Suprapubic skin (tissue), 4 donors: ENCODE measurements around the gene NAIF1. TPM values are rescaled to one million over a fixed set of nuclear protein-coding genes. Genes with fewer than 3 reads are reported as not detected.
"Not testable (repeated sequence)": the region's sequence is repeated elsewhere in the genome, so short reads cannot be mapped to it uniquely, and the experiment has no call there.

Source experiments
- DNase-seq, 2 donors: peaks; one replicate each; pipeline ENCODE4 v3.0.0-alpha.2; 2019; ENCODE audit warnings: low spot score in 2 of 2
- H3K27ac ChIP-seq: fragments of 200-600 bp; sonication (generic); one replicate; pipeline ENCODE4 v1.5.1; 2019
- H3K27me3 ChIP-seq: fragments of 200-600 bp; sonication (generic); one replicate; pipeline ENCODE4 v1.5.1; 2019
- H3K36me3 ChIP-seq: fragments of 200-600 bp; sonication (generic); one replicate; pipeline ENCODE4 v1.5.1; 2019
- H3K4me1 ChIP-seq: fragments of 200-600 bp; sonication (generic); one replicate; pipeline ENCODE4 v1.5.1; 2019
- H3K4me3 ChIP-seq: fragments of 200-600 bp; sonication (generic); one replicate; pipeline ENCODE4 v1.5.1; 2019; ENCODE audit warnings: mild to moderate bottlenecking
- H3K9me3 ChIP-seq: fragments of 200-600 bp; sonication (generic); one replicate; pipeline ENCODE4 v1.5.1; 2019
- CTCF ChIP-seq, 2 donors: fragments of 200-600 bp in 1 of 2; fragments of 450-650 bp in 1 of 2; sonication (generic) in 1 of 2; IDR thresholded peaks; one replicate each; pipeline ENCODE4 v1.5.1; 2016 to 2019; ENCODE audit warnings: antibody characterized with exemption in 2 of 2, mild to moderate bottlenecking in 1 of 2, moderate library complexity in 1 of 2
- EP300 ChIP-seq: sonication (generic); formaldehyde crosslinking; IDR thresholded peaks from one replicate; pipeline ENCODE4 v1.6.1; 2017; ENCODE audit warnings: antibody characterized with exemption
- POLR2A ChIP-seq, 2 donors: fragments of 450-650 bp; IDR thresholded peaks; one replicate each; pipeline ENCODE4 v1.6.1; 2017; ENCODE audit warnings: antibody characterized with exemption in 2 of 2, mild to moderate bottlenecking in 2 of 2, moderate library complexity in 2 of 2
- POLR2AphosphoS5 ChIP-seq, 3 donors: sonication (generic); formaldehyde crosslinking; IDR thresholded peaks; one replicate each; pipeline ENCODE4 v1.6.1; 2017; ENCODE audit warnings: antibody characterized with exemption in 3 of 3
- WGBS: methylation state at CpG from one replicate; pipeline ENCODE4 v1.1.5; 2018; 5-methylcytosine and 5-hydroxymethylcytosine counted together
- total RNA-seq, 4 donors: library from RNA; depleted of rRNA; stranded (reverse); fragments of >200 nt; gene quantifications; one replicate each; pipeline ENCODE4 v1.1.0, GENCODE V29; 2016

The NAIF1 gene
- total RNA-seq, 4 donors from 2014 or later, result 9.6 to 14.7 (median 12.6) TPM

GRCh38 chr9:128051932-128052709, 15.0 kb downstream of the NAIF1 start:
- 63% methylated on average over 14 of the region's 15 CpGs for WGBS

GRCh38 chr9:128049843-128050242, 17.3 kb downstream of the NAIF1 start:
- WGBS, result 64% methylated on average over 3 of the region's 3 CpGs
- TF ChIP-seq POLR2AphosphoS5 (IDR thresholded peaks at IDR 0.05) (no peak), POLR2A (IDR thresholded peaks at IDR 0.05) (no peak), CTCF (IDR thresholded peaks at IDR 0.05) (no peak), EP300 (no peak)
- Histone ChIP-seq H3K9me3 (no peaks in the 10 kb centered on the region), H3K4me1 (peaks cover 27% of the 10 kb centered on the region), H3K27me3 (no peaks in the 10 kb centered on the region), H3K4me3 (no peak overlapping the region), H3K36me3 (no peaks in the 10 kb centered on the region), H3K27ac (no peak overlapping the region)
- DNase-seq, result no peak

More at GRCh38 chr9:128051932-128052709, 15.0 kb downstream of the NAIF1 start:
- Histone ChIP-seq H3K9me3 (no peaks in the 10 kb centered on the region), H3K27me3 (no peaks in the 10 kb centered on the region), H3K4me3 (no peak overlapping the region), H3K4me1 (peaks cover 47% of the 10 kb centered on the region), H3K27ac (no peak overlapping the region), H3K36me3 (no peaks in the 10 kb centered on the region)
- TF ChIP-seq EP300 (no peak), CTCF (IDR thresholded peaks at IDR 0.05) (no peak), POLR2A (IDR thresholded peaks at IDR 0.05) (no peak), POLR2AphosphoS5 (IDR thresholded peaks at IDR 0.05) (no peak)
- DNase-seq, result no peak

GRCh38 chr9:128048663-128049062, 18.5 kb downstream of the NAIF1 start:
- no peak overlapping the region for H3K27ac ChIP-seq
- H3K4me3 ChIP-seq, result no peak overlapping the region
- H3K27me3 ChIP-seq, result no peaks in the 10 kb centered on the region
- TF ChIP-seq EP300 (no peak), POLR2AphosphoS5 (IDR thresholded peaks at IDR 0.05) (no peak), CTCF (IDR thresholded peaks at IDR 0.05) (no peak), POLR2A (IDR thresholded peaks at IDR 0.05) (no peak)
- no peak for DNase-seq
- peaks cover 20% of the 10 kb centered on the region for H3K4me1 ChIP-seq
- H3K9me3 ChIP-seq, result no peaks in the 10 kb centered on the region
- no peaks in the 10 kb centered on the region for H3K36me3 ChIP-seq

- 76% methylated on average over 6 of the region's 6 CpGs for WGBS
- TF ChIP-seq EP300 (no peak), CTCF (IDR thresholded peaks at IDR 0.05) (no peak), POLR2A (IDR thresholded peaks at IDR 0.05) (no peak), POLR2AphosphoS5 (IDR thresholded peaks at IDR 0.05) (no peak)
- no peak overlapping the region for H3K27ac ChIP-seq
- H3K9me3 ChIP-seq, result no peaks in the 10 kb centered on the region
- H3K4me3 ChIP-seq, result no peak overlapping the region
- no peaks in the 10 kb centered on the region for H3K27me3 ChIP-seq
- DNase-seq, result no peak
- no peaks in the 10 kb centered on the region for H3K36me3 ChIP-seq
- H3K4me1 ChIP-seq, result peaks cover 15% of the 10 kb centered on the region
Observed at GRCh38 chr9:128047231-128047630, 19.9 kb downstream of the NAIF1 start.

GRCh38 chr9:128045831-128046230, 21.3 kb downstream of the NAIF1 start:
- H3K4me3 ChIP-seq, result no peak overlapping the region
- H3K27ac ChIP-seq, result no peak overlapping the region
- DNase-seq, result no peak
- H3K4me1 ChIP-seq, result peaks cover 6% of the 10 kb centered on the region
- 64% methylated on average over 1 of the region's 1 CpG for WGBS
- no peaks in the 10 kb centered on the region for H3K27me3 ChIP-seq
- no peaks in the 10 kb centered on the region for H3K36me3 ChIP-seq
- H3K9me3 ChIP-seq, result no peaks in the 10 kb centered on the region
- TF ChIP-seq CTCF (IDR thresholded peaks at IDR 0.05) (no peak), EP300 (no peak), POLR2A (IDR thresholded peaks at IDR 0.05) (no peak), POLR2AphosphoS5 (IDR thresholded peaks at IDR 0.05) (no peak)

- H3K9me3 ChIP-seq, H3K4me1 ChIP-seq, H3K27ac ChIP-seq, H3K4me3 ChIP-seq, H3K36me3 ChIP-seq, DNase-seq, H3K27me3 ChIP-seq: not testable (repeated sequence)
- WGBS, result 92% methylated on average over 6 of the region's 6 CpGs
Observed at GRCh38 chr9:128045409-128045808, 21.7 kb downstream of the NAIF1 start.
